ENCODE data around the gene DNAJC4. TPM values are rescaled to one million over a fixed set of nuclear protein-coding genes. Genes with fewer than 3 reads are reported as not detected.

Gene DNAJC4
- polyA plus RNA-seq, 1 donor (not counting 4 experiments of a cell fraction or from before 2014, with no cell fraction given): 12.2 TPM

GRCh38 chr11:64227405-64227956 is 2.9 kb upstream of the DNAJC4 start:
- peaks cover 47% of the 10 kb centered on the region for H3K4me1 ChIP-seq (ENCODE audit: control insufficient read depth, extremely low read depth, insufficient read depth, low read length)
- H3K4me3 ChIP-seq (ENCODE audit: control insufficient read depth in 2 of 3, extremely low read depth in 1 of 3, insufficient read depth in 2 of 3, low read depth in 1 of 3, low read length in 3 of 3): peak overlapping the region; percentile 83 to 89 (median 88)
- H4K20me1 ChIP-seq (ENCODE audit: control insufficient read depth, extremely low read depth, insufficient read depth, low read length): no peaks in the 10 kb centered on the region
- no peaks in the 10 kb centered on the region for H3K27me3 ChIP-seq (ENCODE audit: control insufficient read depth, extremely low read depth, insufficient read depth, low read length)
- no peak overlapping the region for H2AFZ ChIP-seq (ENCODE audit: control insufficient read depth, low read length)
- no peak for DNase-seq (ENCODE audit: low read depth, low spot score)
- H3K36me3 ChIP-seq (ENCODE audit: control insufficient read depth in 2 of 2, extremely low read depth in 1 of 2, insufficient read depth in 2 of 2, low read length in 2 of 2): peaks cover 3 to 5% of the 10 kb centered on the region in 2 experiments
- no peaks in the 10 kb centered on the region for H3K9me3 ChIP-seq (ENCODE audit: control insufficient read depth, low read depth, low read length)
- no peaks in the 10 kb centered on the region for H3K9me1 ChIP-seq (ENCODE audit: control insufficient read depth, extremely low read depth, insufficient read depth, low read length)
- H3K4me2 ChIP-seq (ENCODE audit: control insufficient read depth, extremely low read depth, insufficient read depth, low read depth, low read length): peak overlapping the region; percentile 95
- H3K79me2 ChIP-seq (ENCODE audit: control insufficient read depth, insufficient read depth, low read length): peaks cover 18% of the 10 kb centered on the region
- peak overlapping the region; percentile 85 for H3K9ac ChIP-seq (ENCODE audit: control insufficient read depth, extremely low read depth, insufficient read depth, low read length)
- FAIRE-seq: peak; percentile 62
- no peak for TF ChIP-seq EZH2 (IDR thresholded peaks at IDR 0.05; ENCODE audit: low read length)
- TF ChIP-seq CTCF (optimal IDR thresholded peaks at IDR 0.05 in 1 of 3, IDR thresholded peaks at IDR 0.05 in 1 of 3, conservative IDR thresholded peaks at IDR 0.05 in 1 of 3; ENCODE audit: extremely low read depth in 1 of 3, insufficient read depth in 2 of 3, low read length in 3 of 3): no peak
- H3K27ac ChIP-seq (ENCODE audit: control insufficient read depth, insufficient read depth, low read length): no peak overlapping the region
- dilution Hi-C loops (cut with MboI; ENCODE audit: extremely low pct_ligation_motif_present, low sequenced_read_pairs): no loop called here

GRCh38 chr11:64229090-64229743 is 1.1 kb upstream of the DNAJC4 start:
- FAIRE-seq: no peak
- H2AFZ ChIP-seq (ENCODE audit: control insufficient read depth, low read length): no peak overlapping the region
- no peak overlapping the region for H3K4me3 ChIP-seq (ENCODE audit: control insufficient read depth in 2 of 3, extremely low read depth in 1 of 3, insufficient read depth in 2 of 3, low read depth in 1 of 3, low read length in 3 of 3)
- H3K4me2 ChIP-seq (ENCODE audit: control insufficient read depth, extremely low read depth, insufficient read depth, low read depth, low read length): no peak overlapping the region
- H3K4me1 ChIP-seq (ENCODE audit: control insufficient read depth, extremely low read depth, insufficient read depth, low read length): peaks cover 50% of the 10 kb centered on the region
- peaks cover 2% of the 10 kb centered on the region for H3K9me1 ChIP-seq (ENCODE audit: control insufficient read depth, extremely low read depth, insufficient read depth, low read length)
- H3K27me3 ChIP-seq (ENCODE audit: control insufficient read depth, extremely low read depth, insufficient read depth, low read length): no peaks in the 10 kb centered on the region
- no peaks in the 10 kb centered on the region for H3K9me3 ChIP-seq (ENCODE audit: control insufficient read depth, low read depth, low read length)
- DNase-seq (ENCODE audit: low read depth, low spot score): no peak
- no peak overlapping the region for H3K27ac ChIP-seq (ENCODE audit: control insufficient read depth, insufficient read depth, low read length)
- H3K9ac ChIP-seq (ENCODE audit: control insufficient read depth, extremely low read depth, insufficient read depth, low read length): no peak overlapping the region
- TF ChIP-seq CTCF (optimal IDR thresholded peaks at IDR 0.05 in 1 of 3, IDR thresholded peaks at IDR 0.05 in 1 of 3, conservative IDR thresholded peaks at IDR 0.05 in 1 of 3; ENCODE audit: extremely low read depth in 1 of 3, insufficient read depth in 2 of 3, low read length in 3 of 3) (no peak), EZH2 (IDR thresholded peaks at IDR 0.05; ENCODE audit: low read length) (no peak)
- peaks cover 3% of the 10 kb centered on the region in 2 experiments for H3K36me3 ChIP-seq (ENCODE audit: control insufficient read depth in 2 of 2, extremely low read depth in 1 of 2, insufficient read depth in 2 of 2, low read length in 2 of 2)
- H4K20me1 ChIP-seq (ENCODE audit: control insufficient read depth, extremely low read depth, insufficient read depth, low read length): no peaks in the 10 kb centered on the region
- dilution Hi-C loops (cut with MboI; ENCODE audit: extremely low pct_ligation_motif_present, low sequenced_read_pairs): no loop called here
- H3K79me2 ChIP-seq (ENCODE audit: control insufficient read depth, insufficient read depth, low read length): peaks cover 18% of the 10 kb centered on the region
